CD4-positive, alpha-beta T cell (primary cell): ENCODE measurements around the gene DHRS3. TPM values are rescaled to one million over a fixed set of nuclear protein-coding genes. Genes with fewer than 3 reads are reported as not detected.

Source experiments
- ATAC-seq: fragments of 200-7000 bp; cut with Tn5 transposase; one replicate; pipeline ENCODE4 v1.10.0; 2022; ENCODE audit warnings: mild to moderate bottlenecking; ENCODE audit not compliant: poor library complexity
- CTCF ChIA-PET: fragments of 350-600 bp; sonication (Branson Sonifier 250); formaldehyde crosslinking; loops from one replicate; lab custom pipeline; 2021; ENCODE audit warnings: antibody characterized with exemption, inconsistent platforms; lab: Charles Lee
- POLR2A ChIA-PET: fragments of 350-600 bp; sonication (Branson Sonifier 250); formaldehyde crosslinking; loops from one replicate; lab custom pipeline; 2021; ENCODE audit warnings: antibody characterized with exemption, inconsistent platforms; lab: Charles Lee
- DNase-seq, 14 experiments: peaks; one replicate each; pipeline ENCODE4 v3.0.0-alpha.2; 2013 to 2020; ENCODE audit warnings: mixed read lengths in 2 of 14
- H3K27ac ChIP-seq, 2 donors: one replicate each; pipeline versions ENCODE4 v1.5.1 to v1.7.0; 2013; ENCODE audit warnings: low read length in 2 of 2, low read depth in 1 of 2, mild to moderate bottlenecking in 1 of 2
- H3K27me3 ChIP-seq, 2 experiments: 1 replicate in 1 of 2; 2 replicates in 1 of 2; pipeline versions ENCODE4 v1.6.1 to v1.7.0; 2013; ENCODE audit warnings: low read length in 2 of 2, control low read depth in 1 of 2, mild to moderate bottlenecking in 1 of 2, moderate library complexity in 1 of 2; ENCODE audit not compliant: insufficient read depth in 2 of 2, control insufficient read depth in 1 of 2
- H3K36me3 ChIP-seq: one replicate; pipeline ENCODE4 v1.6.1; 2013; ENCODE audit warnings: low read length, control low read depth; ENCODE audit not compliant: insufficient read depth
- H3K4me1 ChIP-seq: one replicate; pipeline ENCODE4 v1.6.1; 2013; ENCODE audit warnings: low read length, control low read depth; ENCODE audit not compliant: insufficient read depth
- H3K4me3 ChIP-seq: one replicate; pipeline ENCODE4 v1.5.1; 2013; ENCODE audit warnings: mild to moderate bottlenecking, low read length, moderate library complexity
- H3K9me3 ChIP-seq, 2 experiments: 1 replicate in 1 of 2; 2 replicates in 1 of 2; pipeline versions ENCODE4 v1.6.1 to v1.7.0; 2013; ENCODE audit warnings: low read length in 2 of 2, mild to moderate bottlenecking in 2 of 2, control low read depth in 1 of 2, moderate library complexity in 1 of 2; ENCODE audit not compliant: control insufficient read depth in 1 of 2, insufficient read depth in 1 of 2
- H3K27ac Mint-ChIP-seq: one replicate; pipeline ENCODE4 v1.8.0; 2020; ENCODE audit warnings: mixed read lengths
- H3K27me3 Mint-ChIP-seq: one replicate; pipeline ENCODE4 v1.8.0; 2021; ENCODE audit warnings: mixed read lengths
- H3K36me3 Mint-ChIP-seq: one replicate; pipeline ENCODE4 v1.8.0; 2021; ENCODE audit warnings: low read depth, mixed read lengths
- H3K4me1 Mint-ChIP-seq: one replicate; pipeline ENCODE4 v1.8.0; 2021; ENCODE audit warnings: low read depth, mixed read lengths
- H3K4me3 Mint-ChIP-seq: one replicate; pipeline ENCODE4 v1.8.0; 2020; ENCODE audit warnings: mild to moderate bottlenecking, mixed read lengths
- H3K9me3 Mint-ChIP-seq: one replicate; pipeline ENCODE4 v1.8.0; 2020; ENCODE audit warnings: mixed read lengths
- CTCF ChIP-seq: fragments of 200-600 bp; IDR thresholded peaks from one replicate; pipeline ENCODE4 v1.8.0; 2022; ENCODE audit warnings: antibody characterized with exemption, mild to moderate bottlenecking
- intact Hi-C, 2 experiments: fragments of 100-400 bp; cut with DNase I in 1 of 2; cut with micrococcal nuclease in 1 of 2; formaldehyde crosslinking; loops; one replicate each; pipeline versions ENCODE4 v1.15.1 to v1.9.0; 2023 to 2025; cut with DNase I, micrococcal nuclease
- total RNA-seq, 174 experiments: library from RNA in 2 of 174; stranded (reverse) in 2 of 174; gene quantifications; one replicate each; pipeline ENCODE4 v1.2.3 and lab custom pipeline; 2021 to 2026

Gene DHRS3
- total RNA-seq, 2 experiments from 2014 or later = 102 to 108 TPM

DNA sequence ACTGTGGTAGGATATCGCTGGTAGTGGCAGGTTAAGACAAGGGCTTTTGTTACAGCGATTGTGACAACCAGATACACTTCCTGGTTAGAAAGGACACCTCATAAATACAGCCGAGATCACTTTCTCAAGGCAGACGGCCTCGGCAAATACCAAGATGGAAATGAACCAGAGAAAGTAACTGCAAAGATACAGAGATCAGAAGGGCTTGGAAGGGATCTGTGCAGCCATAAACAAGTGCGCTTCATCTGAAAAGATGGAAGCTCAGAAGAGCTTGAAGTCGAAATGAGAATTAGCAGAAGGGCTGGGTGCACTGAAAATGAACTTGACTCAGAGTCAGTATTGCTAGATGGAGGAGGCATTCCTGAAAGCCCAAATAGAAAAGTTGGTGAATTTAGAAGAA is 7.1 kb downstream of the DHRS3 start:
- Histone ChIP-seq H3K36me3 (peaks cover 11% of the 10 kb centered on the region), H3K9me3 (peaks cover 0 to 9% of the 10 kb centered on the region in 2 experiments), H3K27ac (no peak overlapping the region), H3K4me1 (peaks cover 62% of the 10 kb centered on the region), H3K4me3 (no peak overlapping the region), H3K27me3 (no peaks in the 10 kb centered on the region)
- CTCF ChIA-PET = interaction anchor here (1.3 kb wide), 1 partner anchor 9 kb away, joined by 4 read pairs; no protein-coding TSS in a partner anchor
- H3K27ac Mint-ChIP-seq = peak overlapping the region; percentile 69
- peaks cover 67% of the 10 kb centered on the region for H3K36me3 Mint-ChIP-seq
- H3K4me3 Mint-ChIP-seq = no peak overlapping the region
- no peak for DNase-seq
- no peak for TF ChIP-seq CTCF
- no peak for ATAC-seq
- peaks cover 2% of the 10 kb centered on the region for H3K9me3 Mint-ChIP-seq
- no peaks in the 10 kb centered on the region for H3K27me3 Mint-ChIP-seq
- POLR2A ChIA-PET = no interaction called here
- intact Hi-C loops = loop anchor here in 1 of 2 experiments (10.0 kb wide), 2 partner anchors 136 to 266 kb away; no protein-coding TSS in a partner anchor
- H3K4me1 Mint-ChIP-seq = peaks cover 80% of the 10 kb centered on the region

- intact Hi-C loops = loop anchor here in 1 of 2 experiments (10.0 kb wide), 2 partner anchors 136 to 266 kb away; no protein-coding TSS in a partner anchor
- ChIA-PET CTCF (interaction anchor here (0.6 to 1.3 kb wide), 2 partner anchors 9 to 270 kb away, joined by 3 to 4 read pairs; no protein-coding TSS in a partner anchor), POLR2A (no interaction called here)
- Mint-ChIP-seq H3K27me3 (no peaks in the 10 kb centered on the region), H3K9me3 (peaks cover 2% of the 10 kb centered on the region), H3K4me3 (no peak overlapping the region), H3K4me1 (peaks cover 77% of the 10 kb centered on the region), H3K27ac (peak overlapping the region; percentile 69), H3K36me3 (peaks cover 67% of the 10 kb centered on the region)
- Histone ChIP-seq H3K9me3 (peaks cover 0 to 9% of the 10 kb centered on the region in 2 experiments), H3K27ac (no peak overlapping the region), H3K27me3 (no peaks in the 10 kb centered on the region), H3K36me3 (peaks cover 11% of the 10 kb centered on the region), H3K4me3 (no peak overlapping the region), H3K4me1 (peaks cover 56% of the 10 kb centered on the region)
- ATAC-seq (no peak), DNase-seq (no peak)
- TF ChIP-seq CTCF = no peak
These were observed 7.6 kb downstream of the DHRS3 start for GRCh38 chr1:12610305-12610935.

- peaks cover 69% of the 10 kb centered on the region for H3K36me3 Mint-ChIP-seq
- Histone ChIP-seq H3K9me3 (peaks cover 0 to 9% of the 10 kb centered on the region in 2 experiments), H3K36me3 (peaks cover 11% of the 10 kb centered on the region), H3K27ac (no peak overlapping the region), H3K4me3 (no peak overlapping the region), H3K4me1 (peaks cover 53% of the 10 kb centered on the region), H3K27me3 (no peaks in the 10 kb centered on the region)
- ATAC-seq (no peak), DNase-seq (no peak)
- ChIA-PET CTCF (no interaction called here), POLR2A (no interaction called here)
- peak overlapping the region; percentile 66 for H3K27ac Mint-ChIP-seq
- H3K9me3 Mint-ChIP-seq = peaks cover 2% of the 10 kb centered on the region
- intact Hi-C loops = loop anchor here in 1 of 2 experiments (10.0 kb wide), 2 partner anchors 135 to 265 kb away; no protein-coding TSS in a partner anchor
- no peaks in the 10 kb centered on the region for H3K27me3 Mint-ChIP-seq
- peaks cover 77% of the 10 kb centered on the region for H3K4me1 Mint-ChIP-seq
- TF ChIP-seq CTCF = no peak
- no peak overlapping the region for H3K4me3 Mint-ChIP-seq
These were observed 8.5 kb downstream of the DHRS3 start for GRCh38 chr1:12609469-12610003.
